Activated naive CD4-positive, alpha-beta T cell treated with Interleukin-2 at 50 U/mL for 16 hours (primary cell): ENCODE results near the gene RPLP2.

Experiments used
- DNase-seq: peaks from one replicate; pipeline ENCODE4 v3.0.0-alpha.2; 2020

Gene RPLP2

DNA sequence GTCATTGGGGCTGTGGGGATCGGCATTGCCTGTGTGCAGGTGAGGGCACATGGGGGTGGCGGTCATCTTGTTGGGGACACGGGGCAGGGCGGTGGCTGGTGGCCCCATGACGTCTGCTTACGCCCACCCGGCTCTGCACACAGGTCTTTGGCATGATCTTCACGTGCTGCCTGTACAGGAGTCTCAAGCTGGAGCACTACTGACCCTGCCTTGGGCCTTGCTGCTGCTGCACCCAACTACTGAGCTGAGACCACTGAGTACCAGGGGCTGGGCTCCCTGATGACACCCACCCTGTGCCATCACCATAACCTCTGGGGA lies 28.2 kb downstream of the RPLP2 start:
- no peak for DNase-seq

DNA sequence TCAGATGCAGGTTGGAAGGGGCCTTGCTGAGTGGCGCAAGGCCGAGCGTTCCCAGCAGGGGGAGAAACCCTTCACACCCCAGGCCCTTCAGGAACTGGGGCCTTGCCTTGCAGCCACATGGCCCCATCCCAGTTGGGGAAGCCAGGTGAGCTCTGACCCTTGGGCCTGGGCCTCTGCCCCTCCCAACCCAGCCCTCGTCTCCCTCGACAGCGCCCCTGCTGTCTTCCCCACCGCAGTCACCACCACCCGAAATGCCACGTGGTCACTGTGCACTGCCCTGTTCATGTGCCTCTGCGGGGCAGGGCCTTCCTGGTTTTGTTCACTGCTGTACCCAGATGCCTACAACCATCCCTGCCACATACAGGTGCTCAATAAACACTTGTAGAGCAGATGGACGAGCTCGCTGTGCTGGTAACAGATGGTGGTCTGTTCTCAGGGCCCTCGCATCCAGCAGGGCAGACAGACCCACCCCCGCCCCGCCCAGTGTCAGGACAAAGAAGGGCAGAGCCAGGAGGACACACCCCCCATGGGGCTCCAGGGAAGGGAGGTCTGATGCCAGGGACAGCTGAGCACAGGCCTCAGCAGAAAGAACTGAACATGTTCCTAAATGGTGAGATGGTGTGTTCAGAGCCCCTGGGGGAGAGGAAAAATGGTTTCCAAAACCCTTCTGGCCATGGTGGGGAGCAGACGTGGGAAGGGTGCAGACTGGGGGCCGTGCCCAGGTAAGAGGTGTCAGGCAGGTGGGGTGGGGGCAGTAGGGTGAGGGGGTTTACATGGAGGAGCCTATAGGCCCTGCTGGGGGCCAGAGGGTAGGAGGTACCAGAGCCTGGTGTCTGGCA lies 28.9 kb downstream of the RPLP2 start:
- DNase-seq: no peak

DNA sequence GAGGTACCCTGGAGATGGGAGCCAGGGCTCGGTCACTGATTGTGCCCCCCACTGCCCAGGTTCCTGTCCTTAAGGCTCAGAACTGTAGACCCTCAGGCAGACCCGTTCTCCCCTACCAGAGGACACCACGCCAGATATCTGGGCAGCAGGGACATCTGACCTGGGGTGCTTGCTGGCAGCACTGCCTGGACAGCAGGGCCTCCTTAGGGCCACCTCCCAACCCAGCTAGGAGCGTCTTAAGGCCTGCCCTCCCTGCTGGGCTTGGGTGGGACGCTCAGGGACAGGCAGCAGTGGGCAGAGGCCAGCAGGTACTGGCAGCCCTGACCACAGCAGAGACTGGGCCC lies 29.5 kb downstream of the RPLP2 start:
- no peak for DNase-seq

DNA sequence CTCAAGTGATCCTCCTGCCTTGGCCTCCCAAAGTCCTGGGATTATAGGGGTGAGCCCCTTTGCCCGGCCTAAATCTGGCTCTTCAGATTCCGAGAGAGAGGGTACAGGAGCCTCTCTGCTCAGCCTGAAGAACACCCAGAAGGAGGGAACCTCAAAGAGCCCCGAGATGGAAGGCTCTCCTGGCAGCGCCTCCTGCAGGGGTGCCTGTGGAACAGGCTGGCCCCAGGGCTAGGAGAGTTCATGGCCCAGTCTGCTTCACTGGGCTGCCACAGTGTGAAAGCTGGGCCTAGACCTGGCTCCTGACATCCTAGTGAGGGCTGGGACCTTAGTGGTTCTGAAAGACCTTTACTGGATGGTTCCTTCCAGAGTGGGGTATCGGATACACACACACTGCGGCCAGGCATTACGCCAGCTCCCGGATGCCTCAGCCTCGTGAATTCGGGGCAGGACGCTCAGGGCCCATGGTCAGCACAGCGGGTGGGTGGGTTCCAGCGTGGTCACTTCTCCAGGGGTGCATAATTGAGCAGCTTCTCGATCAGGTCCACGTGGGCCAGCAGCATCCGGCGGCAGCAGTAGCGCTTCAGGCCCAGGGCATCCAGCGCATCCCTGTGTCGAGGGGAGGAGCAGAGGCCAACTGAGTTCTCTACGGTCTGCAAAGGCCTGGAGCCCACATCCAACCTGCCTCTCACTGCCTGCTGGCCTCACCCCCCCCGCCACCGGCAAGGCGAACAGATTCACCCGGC lies 30.3 kb downstream of the RPLP2 start:
- no peak for DNase-seq

DNA sequence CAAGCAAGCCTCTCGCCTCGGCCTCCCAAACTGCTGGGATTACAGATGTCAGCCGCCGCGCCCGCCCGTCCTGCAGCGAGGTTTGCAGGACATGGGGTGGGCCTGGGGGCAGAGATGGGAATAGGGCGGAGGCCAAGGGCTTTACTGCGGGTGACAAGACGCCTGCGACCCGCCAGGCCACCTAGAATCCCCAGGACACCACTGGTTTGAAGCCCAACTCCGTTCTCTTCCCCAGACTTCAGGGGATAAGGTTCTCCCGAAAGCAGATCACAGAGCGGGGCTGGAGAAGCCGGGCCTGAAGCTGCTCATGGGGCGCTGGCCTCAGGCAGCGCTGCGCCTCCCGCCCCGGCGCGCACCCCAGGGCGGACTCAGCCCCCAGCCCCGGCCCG lies 32.2 kb downstream of the RPLP2 start:
- DNase-seq: no peak

DNA sequence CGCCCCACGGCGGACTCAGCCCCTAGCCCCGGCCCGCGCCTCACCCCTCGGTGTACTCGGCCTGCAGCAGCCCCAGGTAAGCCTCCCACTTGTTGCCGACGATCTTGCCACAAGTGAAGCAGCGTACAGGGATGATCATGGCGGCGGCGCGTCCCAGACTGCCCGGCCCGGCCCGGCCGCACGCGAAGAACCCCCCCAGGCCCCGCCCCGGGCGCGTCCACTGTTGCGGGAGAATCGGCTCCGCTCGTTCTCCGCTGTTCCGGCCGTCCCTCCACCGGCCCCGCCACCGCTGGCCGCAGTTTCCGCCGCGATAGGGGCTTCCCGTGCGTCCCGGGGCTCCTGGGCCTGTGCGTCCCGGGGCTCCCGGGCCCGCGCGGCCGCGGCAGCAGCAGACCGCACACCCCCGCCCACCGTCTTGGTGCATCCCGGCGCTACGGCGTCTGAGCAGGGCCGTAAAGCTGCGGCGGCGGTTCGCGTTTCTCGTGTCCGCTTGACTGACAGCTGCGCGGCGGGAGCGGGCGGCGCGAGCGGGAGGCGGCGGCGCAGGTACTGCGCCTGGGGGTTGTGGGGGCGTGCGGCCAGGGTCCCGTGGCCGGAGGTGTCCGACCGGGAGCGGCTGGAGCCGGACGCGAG lies 32.7 kb downstream of the RPLP2 start, which contains the start of the genes POLR2L and TSPAN4:
Gene POLR2L (minus strand): TSS at position 160 of the 633 bp plus-strand sequence. CDS start 21 bp downstream, at position 139.
Gene TSPAN4 (plus strand): TSS at position 483 of the 633 bp plus-strand sequence. CDS start 7,453 bp downstream, outside the sequence.
- peak; percentile 90 for DNase-seq

DNA sequence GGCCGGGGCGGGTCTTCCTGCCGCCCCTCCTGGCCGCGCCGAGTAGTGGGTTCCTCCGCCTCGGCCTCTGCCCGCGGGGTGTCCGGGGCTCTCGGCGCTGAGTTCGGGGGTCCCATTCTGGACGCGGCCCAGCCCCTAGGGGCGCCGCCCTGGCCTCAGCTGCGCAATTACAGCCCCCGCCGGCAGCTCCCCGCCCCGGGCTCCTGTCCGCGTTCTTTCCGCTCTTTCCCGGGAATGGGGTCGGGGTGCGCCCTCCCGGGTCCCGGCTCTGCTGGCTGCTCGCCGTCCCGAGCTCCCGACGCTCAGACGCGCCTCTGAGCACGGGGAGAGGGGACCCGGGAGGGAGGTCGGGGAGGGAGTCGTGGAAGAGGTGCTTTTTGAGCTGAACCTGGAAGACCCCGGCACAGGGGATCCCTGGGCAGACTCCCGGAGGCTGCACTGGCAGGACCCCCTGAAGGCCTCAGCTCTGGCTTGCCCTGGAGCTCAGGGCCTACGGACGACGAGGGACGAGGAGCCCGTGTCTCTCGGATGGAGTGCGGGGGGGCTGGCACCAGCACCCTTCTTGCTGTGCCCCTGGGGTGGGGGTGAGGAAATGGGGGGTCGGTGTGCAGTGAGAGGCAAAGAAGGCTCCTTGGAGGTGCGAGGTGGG lies 33.4 kb downstream of the RPLP2 start:
- DNase-seq: no peak

DNA sequence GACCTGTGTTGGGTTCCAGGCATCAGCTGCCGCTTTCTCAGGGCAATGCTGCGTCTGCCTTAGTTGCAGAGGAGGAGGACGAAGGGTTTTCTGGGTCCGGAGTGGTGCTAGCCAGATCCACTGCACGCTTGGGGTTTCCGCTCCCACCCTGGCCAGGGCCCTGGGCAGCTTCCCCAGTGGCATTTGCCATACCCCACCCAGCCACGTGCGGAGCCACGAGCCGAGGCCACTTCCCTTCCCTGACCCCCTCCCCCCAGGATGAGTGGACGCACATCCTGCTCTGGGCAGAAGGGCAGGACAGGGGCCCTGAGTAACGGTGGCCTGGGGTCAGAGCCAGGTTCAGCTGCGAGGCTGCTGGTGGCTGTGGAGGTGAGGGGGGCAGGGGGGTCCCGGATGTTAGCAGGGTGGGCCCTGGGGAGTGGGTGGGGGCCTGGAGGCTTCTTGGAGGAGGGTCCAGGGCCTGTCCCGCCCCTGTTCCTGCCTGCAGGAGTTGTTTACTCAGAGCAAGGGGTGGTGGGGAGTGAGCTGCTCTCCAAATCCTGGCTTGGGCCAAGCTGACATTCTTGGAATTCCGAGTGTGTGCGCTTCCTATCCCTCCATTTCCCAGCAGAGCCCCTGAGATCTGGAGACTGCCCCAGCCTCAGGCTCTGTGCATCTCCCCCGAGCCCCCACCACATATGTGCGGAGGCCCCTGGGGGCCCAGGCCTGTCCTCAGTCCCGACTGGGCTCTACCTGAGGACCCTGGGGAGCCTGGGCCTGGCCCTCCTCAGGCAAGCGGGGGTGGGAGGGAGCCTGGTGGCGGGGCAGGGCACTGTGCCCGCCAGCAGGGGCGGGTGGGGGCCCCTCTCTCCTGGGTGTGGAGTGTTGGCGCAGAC lies 34.3 kb downstream of the RPLP2 start:
- no peak for DNase-seq

DNA sequence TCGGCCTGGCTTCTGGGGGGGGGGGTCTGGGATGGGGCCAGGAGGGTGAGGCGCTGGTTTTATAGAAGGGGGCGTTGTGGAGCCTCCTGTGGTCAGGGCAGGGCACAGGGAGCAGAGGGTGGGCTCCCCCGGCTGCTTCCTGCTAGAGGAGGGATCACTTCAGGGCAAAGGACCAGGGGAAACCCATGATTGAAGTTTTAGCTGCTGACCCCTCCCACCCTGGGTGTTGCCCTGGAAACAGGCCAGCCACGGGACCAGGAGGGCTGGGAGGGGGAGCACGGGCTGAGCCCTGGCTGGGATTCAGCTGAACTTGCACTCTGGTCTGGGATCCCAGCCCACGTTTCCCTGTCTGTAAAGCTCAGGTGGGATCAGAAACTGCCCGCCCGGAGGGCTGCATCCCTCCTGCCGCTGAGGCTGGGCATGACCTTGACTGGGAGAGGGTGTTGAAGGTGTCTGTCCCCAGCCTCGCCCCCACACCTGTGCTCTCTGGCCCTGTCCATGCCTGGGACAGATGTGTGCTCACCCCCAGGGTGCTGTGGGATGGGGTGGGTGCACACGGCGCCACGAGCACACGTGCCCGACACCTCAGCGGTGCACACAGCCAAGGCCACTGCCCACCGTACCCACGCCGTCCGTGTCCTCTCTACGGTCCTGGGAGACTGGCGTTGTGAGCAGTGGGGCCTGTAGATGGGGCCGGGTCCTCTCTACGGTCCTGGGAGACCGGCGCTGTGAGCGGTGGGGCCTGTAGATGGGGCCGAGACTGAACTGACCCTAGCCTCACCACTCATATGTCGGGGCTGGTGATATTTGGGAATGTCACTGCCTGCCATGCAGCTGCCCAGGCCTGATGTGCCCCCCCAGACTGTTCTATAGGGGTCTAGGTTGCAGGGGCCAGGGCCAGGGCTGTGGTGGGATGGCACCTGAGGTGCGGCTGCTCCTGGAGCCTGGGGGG lies 35.2 kb downstream of the RPLP2 start:
- no peak for DNase-seq

DNA sequence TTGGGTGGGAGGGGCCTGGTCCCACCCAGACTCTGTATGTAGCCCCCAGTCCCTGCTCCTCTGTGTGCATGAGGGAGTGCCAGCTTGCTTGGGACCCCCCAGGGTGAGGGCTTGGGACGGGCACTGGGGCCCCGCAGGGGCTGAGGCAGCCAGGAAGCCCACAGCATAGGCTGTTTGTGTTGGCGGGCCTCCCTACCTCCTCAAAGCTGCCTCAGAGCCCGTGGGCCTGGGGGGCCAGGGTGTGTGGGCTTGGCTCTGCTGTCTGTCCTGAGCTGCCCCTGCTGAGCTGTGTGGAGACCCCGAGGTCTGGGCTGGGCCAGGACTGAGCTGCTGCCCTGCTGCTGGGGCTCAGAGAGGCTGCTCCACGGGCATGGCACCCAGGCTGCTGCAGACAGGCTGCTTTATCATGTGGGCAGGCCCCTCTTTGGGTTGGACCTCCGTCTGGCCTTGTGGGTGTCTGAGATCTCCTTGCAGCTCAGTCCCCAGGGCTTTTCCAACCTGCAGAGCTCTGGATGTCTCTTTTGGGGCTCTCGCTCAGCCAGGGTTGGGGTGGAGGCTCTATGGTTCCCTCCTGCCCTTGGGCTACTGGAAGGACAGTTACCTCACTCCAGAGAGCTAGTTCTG lies 36.2 kb downstream of the RPLP2 start:
- DNase-seq: no peak

DNA sequence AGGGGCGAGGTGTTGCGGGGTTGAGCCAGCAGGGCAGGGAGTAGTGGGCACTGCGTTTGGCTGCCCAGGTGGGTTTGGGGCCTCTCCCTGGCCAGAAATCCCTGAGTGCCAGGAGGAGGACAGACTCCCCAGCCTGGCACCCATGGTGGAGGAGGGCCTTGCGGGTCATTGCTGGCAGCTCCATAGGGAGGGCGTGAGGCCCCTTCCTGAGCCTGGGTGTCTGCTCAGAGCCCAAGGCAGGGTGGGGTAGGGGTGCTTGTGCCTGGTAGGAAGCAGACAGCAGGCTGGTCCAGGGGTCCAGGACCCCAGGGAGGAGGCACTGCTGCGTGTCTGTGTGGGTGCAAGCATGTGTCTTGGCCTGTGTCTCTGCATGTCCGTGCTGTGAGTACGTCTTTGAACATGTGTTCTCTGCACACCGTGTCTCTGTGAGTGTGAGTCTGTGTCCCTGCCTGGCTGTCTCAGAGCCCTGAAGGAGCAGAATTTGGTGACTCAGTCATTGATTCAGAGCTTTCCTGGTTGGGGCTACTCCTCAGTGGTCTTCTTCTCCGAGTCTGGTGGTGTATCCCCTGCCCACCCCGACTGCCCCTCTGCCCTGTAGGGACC lies 36.8 kb downstream of the RPLP2 start:
- no peak for DNase-seq

DNA sequence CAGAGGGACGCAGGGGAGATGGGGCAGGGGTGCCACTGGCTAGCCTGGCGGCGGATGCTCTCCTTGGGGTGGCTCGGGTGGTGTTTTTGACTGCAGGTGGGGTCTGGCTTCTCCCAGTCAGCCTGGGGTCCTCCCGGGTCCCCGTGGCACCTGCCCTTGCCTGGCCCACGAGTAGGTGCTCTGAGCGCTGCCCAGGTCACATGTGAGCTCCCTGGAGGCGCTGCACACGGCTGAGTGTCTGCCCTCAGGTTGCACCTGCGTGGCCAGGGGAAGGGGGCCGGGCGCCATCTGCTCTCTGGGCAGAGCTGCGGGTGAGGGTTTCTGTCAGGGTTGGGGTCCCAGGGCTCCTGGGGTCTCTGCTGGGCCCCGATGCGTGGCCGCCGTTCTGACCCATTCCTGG lies 38.1 kb downstream of the RPLP2 start:
- DNase-seq: no peak

DNA sequence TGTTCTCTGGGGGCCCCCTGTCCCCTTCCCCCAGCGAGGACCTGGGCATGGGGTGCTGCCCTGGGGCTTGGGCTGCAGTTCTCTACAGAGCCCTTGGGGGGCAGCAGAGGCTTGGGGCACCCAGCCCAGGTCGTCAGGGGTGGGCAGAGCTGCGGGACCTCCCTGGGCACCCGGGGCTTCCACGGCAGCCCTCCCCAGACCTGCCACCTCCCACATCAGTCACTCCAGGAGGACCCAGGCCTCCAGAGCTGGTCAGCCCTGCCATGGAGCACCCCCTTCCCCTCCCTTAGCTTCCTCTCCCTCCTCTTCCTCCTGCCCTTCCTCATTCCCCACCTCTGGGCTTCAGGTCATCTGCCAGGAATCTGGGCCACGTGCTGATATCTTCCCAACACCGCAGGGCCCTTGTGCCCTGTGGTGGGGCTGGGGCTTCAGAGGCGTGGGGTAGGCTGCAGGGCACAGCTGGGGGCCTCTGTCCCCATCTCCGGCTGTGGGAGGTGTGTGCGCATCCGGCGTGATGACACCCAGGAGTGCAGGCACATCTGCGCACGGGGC lies 38.7 kb downstream of the RPLP2 start:
- DNase-seq: peak; percentile 73

DNA sequence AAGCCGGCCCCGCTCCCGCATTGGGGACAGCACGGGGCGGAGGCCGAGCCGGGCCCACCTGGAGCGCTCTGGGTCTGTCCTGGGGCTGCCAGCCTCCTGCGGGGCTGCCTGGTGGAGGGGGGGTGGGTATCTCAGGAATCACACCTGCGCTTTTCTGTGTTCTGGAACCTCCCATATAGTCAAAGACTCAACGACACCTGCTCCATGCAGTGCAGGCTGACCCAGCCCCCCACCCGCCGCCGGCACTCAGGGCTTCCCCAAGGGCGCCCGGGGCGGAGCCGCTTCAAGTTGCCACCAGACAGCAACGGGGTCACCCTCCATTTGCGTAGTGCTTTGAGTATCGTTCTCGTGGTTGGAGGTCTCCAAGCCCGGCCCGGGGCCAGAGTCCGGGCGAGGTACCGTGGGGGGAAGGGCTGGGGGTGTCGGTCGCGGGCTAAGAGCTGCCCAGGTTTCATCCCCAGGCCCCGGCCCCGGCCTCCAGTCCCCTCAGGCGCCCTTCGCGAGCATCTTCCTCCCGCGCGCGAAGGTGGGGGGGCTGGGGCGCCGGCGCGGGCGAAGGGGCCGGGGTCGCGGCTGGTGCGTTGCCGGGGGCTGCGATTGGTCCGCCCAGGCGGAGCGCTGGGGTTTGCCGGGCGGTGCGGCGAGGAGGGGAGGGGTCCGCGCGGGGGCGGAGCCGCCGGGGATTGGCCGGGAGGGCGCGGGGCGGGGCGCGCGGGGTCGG lies 39.5 kb downstream of the RPLP2 start:
- DNase-seq: peak; percentile 49

DNA sequence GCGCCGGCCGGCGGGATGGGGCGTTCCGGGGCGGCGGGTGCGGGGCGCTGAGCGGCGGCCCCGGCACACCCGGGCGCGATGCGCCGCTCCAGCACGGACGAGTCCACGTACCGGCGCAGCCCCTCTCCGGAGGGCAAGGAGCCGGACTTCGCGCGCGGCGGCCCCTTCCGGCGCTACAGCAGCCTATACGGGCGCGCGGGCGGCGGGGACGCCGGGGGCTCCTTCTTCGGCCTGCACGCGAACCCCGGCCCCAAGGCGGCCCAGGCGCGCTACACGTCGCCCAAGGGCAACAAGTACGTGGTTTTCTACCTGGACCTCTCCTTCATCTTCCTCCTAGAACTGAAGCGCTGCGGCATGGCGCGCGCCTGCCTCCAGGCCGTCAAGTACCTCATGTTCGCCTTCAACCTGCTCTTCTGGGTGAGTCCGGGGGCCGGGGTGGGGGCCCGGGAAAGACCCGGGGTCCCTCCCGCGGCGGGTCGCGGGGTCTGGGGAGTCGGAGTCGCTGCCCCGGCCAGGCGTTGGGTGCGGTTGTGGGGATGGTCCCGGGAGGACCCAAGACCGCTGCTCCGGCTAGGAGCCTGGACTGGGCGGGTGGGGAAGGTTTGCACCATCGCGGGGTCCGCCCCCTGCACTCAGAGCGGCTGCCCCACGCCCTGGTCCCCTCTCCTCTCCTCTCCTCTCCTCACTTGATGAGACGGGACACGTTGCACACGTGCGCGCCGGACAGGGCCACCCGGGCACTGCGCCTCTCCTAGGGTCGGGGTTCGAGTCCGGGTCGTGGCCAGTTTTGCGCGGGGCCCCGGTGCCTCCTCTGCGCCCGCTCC lies 40.4 kb downstream of the RPLP2 start:
- no peak for DNase-seq

DNA sequence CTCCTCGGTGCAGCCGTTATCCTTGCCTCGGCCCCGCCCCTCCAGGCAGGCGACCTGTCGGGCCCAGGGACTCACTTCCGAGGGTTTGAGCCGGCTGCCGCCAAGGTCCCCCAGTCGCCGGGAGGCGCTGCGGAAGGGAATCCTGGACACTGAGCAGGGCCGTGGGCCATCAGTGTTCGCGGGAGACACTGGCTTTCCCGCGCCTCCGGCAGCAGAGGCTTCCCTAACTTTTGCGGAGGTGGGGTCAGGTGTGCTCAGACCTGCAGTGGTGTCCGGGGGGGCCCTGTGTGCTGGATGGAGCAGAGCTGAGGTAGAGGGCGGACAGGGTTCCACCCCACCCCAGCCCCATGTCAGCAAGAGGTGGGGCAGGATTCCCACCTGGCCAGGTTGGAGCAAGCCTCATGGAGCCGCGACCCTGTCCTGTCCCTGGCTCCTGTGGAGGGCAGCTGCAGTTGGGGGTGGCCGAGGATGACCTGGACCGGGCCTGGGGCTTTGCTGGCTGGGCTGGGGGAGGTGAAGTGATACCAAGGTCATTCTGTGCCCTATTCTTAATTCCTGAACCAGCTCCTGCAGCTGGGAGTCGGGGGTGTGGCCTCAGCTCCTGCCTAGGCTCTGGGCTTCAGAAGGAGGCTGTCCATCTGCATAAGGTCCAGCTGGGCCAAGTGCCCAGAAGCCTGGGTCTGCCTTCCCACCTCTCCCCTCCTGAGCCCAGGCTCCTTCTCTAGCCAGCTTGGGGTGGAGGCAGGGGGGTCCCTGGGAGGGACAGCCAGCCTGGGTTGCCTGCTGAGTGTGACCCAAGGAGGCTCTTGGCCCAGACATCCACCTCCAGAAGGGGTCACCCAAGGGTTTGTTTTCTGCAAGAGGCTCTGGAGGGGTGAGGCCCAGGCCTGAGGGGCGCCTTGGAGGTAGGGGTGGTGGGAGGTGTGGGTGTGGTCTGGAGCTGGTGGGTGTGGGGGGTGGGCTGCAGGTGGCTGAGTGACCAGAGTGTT lies 41.3 kb downstream of the RPLP2 start:
- no peak for DNase-seq

DNA sequence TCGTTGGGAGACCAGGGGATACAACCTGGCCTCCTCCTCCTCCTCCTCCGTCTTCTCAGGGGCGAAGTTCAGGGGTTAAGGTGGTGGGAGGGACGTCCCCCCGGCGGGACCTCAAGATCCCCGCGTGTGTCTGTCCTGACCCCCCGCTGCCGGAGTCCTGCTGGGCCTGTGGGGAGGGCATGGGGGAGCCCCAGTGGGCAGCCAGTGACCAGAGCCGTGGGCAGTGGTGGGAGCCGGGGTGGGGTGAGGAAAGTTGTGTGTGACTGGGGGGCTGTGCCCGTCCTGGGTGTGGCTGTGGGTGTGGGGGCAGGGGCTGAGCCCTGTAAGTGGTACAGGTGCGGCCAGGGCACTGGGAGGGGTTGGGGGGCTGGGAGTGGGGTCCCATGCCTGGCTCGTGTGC lies 43.0 kb downstream of the RPLP2 start:
- DNase-seq: no peak
